Gastroesophageal sphincter (tissue), 3 donors: ENCODE measurements around the gene OCA2.

ENCODE experiments used
- CTCF ChIP-seq, 4 experiments: fragments of 200-600 bp in 2 of 4; fragments of 450-650 bp in 2 of 4; sonication (generic) in 1 of 4; IDR thresholded peaks; one replicate each; pipeline ENCODE4 v1.5.1; 2017 to 2019; ENCODE audit warnings: antibody characterized with exemption in 4 of 4, mild to moderate bottlenecking in 2 of 4, moderate library complexity in 2 of 4
- EP300 ChIP-seq: sonication (generic); formaldehyde crosslinking; IDR thresholded peaks from one replicate; pipeline ENCODE4 v1.6.1; 2017; ENCODE audit warnings: antibody characterized with exemption, mild to moderate bottlenecking
- POLR2A ChIP-seq, 2 donors: fragments of 450-650 bp; IDR thresholded peaks; one replicate each; pipeline ENCODE4 v1.6.1; 2017; ENCODE audit warnings: antibody characterized with exemption in 2 of 2, mild to moderate bottlenecking in 2 of 2, moderate library complexity in 1 of 2
- POLR2AphosphoS5 ChIP-seq: sonication (generic); formaldehyde crosslinking; IDR thresholded peaks from one replicate; pipeline ENCODE4 v1.6.1; 2017; ENCODE audit warnings: antibody characterized with exemption

- TF ChIP-seq CTCF (IDR thresholded peaks at IDR 0.05) (no peak), POLR2A (IDR thresholded peaks at IDR 0.05) (no peak), EP300 (no peak), POLR2AphosphoS5 (no peak)
Observed at GRCh38 chr15:27808182-27808581, 290.9 kb downstream of the OCA2 start.
